ENCODE results near the gene RPP25L.

GRCh38 chr9:34606905-34607304 lies 5.0 kb downstream of the RPP25L start:
- TF ChIP-seq CTCF (IDR thresholded peaks at IDR 0.05; ENCODE audit: poor library complexity, severe bottlenecking) (no peak), EP300 (conservative IDR thresholded peaks at IDR 0.05; ENCODE audit: poor library complexity, severe bottlenecking) (no peak), MXI1 (conservative IDR thresholded peaks at IDR 0.05; ENCODE audit: poor library complexity, severe bottlenecking) (no peak), POLR2AphosphoS5 (IDR thresholded peaks at IDR 0.05) (no peak), TAF1 (IDR thresholded peaks at IDR 0.05; ENCODE audit: low read depth) (no peak), EZH2 (IDR thresholded peaks at IDR 0.05; ENCODE audit: borderline replicate concordance, insufficient read depth, low read length, poor library complexity, severe bottlenecking) (no peak)
- TF ChIP-seq, protein P1, sequence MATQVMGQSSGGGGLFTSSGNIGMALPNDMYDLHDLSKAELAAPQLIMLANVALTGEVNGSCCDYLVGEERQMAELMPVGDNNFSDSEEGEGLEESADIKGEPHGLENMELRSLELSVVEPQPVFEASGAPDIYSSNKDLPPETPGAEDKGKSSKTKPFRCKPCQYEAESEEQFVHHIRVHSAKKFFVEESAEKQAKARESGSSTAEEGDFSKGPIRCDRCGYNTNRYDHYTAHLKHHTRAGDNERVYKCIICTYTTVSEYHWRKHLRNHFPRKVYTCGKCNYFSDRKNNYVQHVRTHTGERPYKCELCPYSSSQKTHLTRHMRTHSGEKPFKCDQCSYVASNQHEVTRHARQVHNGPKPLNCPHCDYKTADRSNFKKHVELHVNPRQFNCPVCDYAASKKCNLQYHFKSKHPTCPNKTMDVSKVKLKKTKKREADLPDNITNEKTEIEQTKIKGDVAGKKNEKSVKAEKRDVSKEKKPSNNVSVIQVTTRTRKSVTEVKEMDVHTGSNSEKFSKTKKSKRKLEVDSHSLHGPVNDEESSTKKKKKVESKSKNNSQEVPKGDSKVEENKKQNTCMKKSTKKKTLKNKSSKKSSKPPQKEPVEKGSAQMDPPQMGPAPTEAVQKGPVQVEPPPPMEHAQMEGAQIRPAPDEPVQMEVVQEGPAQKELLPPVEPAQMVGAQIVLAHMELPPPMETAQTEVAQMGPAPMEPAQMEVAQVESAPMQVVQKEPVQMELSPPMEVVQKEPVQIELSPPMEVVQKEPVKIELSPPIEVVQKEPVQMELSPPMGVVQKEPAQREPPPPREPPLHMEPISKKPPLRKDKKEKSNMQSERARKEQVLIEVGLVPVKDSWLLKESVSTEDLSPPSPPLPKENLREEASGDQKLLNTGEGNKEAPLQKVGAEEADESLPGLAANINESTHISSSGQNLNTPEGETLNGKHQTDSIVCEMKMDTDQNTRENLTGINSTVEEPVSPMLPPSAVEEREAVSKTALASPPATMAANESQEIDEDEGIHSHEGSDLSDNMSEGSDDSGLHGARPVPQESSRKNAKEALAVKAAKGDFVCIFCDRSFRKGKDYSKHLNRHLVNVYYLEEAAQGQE (IDR thresholded peaks at IDR 0.05; ENCODE audit: borderline replicate concordance), result no peak
